Heart left ventricle (tissue), 13 donors: ENCODE results near the gene NOS1AP.

Source experiments
- CTCF ChIP-seq, 12 donors: fragments of 200-600 bp; sonication (generic) in 4 of 12; IDR thresholded peaks; one replicate each; pipeline versions ENCODE4 v1.5.0 to v1.8.0; 2018 to 2022; ENCODE audit warnings: antibody characterized with exemption in 12 of 12, mild to moderate bottlenecking in 5 of 12
- POLR2A ChIP-seq, 2 donors: fragments of 450-650 bp; IDR thresholded peaks; one replicate each; pipeline ENCODE4 v1.6.1; 2017; ENCODE audit warnings: antibody characterized with exemption in 2 of 2, mild to moderate bottlenecking in 2 of 2, moderate library complexity in 2 of 2
- donor health status: ischemic (EF 13 %, LVEDD 7.1; RV severe dilation, severe dysfunction).
- donor health status: DM: no; HTN: yes; CAD: no.
- donor health status: DM: no; HTN: no; CAD: no.
- donor health status: ischemic (EF 25% LVEDD 6.9; RV normal size, moderate dysfunction).
- donor health status: ischemic (EF 25% LVEDD 5.7; RV mildly dilated, moderate dysfunction).
- donor health status: ischemic (EF 35%, LVEDD 5.7; RV mildly dilated, moderate dysfunction).
- donor health status: nonischemic (EF 11% LVEDD 7.7; RV severe dilation, severe dysfunction).
- donor health status: DM: yes; HTN: yes; CAD: no.
- donor health status: PGD.
- donor health status: ischemic (EF 29% LVEDD 5.4; RV normal size, mild dysfunction).
- donor health status: nonischemic (EF 23%, LVEDD 6.1; RV moderate dilation, normal function).

- TF ChIP-seq CTCF (IDR thresholded peaks at IDR 0.05), result no peak
- no peak for TF ChIP-seq POLR2A (IDR thresholded peaks at IDR 0.05)
Observed at GRCh38 chr1:162128693-162129356, 59.3 kb downstream of the NOS1AP start.
